ENCODE results near the gene SLC25A47.

The SLC25A47 gene

GRCh38 chr14:100365741-100366140 is 42.6 kb downstream of the SLC25A47 start:
- TF ChIP-seq CTCF (IDR thresholded peaks at IDR 0.05; ENCODE audit: low read depth, low read length, missing control alignments): no peak
- DNase-seq (ENCODE audit: low read depth): no peak
- no peak overlapping the region for H3K4me3 ChIP-seq (ENCODE audit: low read depth, low read length)

GRCh38 chr14:100369019-100369418 is 45.9 kb downstream of the SLC25A47 start:
- H3K4me3 ChIP-seq (ENCODE audit: low read depth, low read length): no peak overlapping the region
- no peak for DNase-seq (ENCODE audit: low read depth)
- no peak for TF ChIP-seq CTCF (IDR thresholded peaks at IDR 0.05; ENCODE audit: low read depth, low read length, missing control alignments)

GRCh38 chr14:100370003-100370402 is 46.9 kb downstream of the SLC25A47 start:
- no peak for TF ChIP-seq CTCF (IDR thresholded peaks at IDR 0.05; ENCODE audit: low read depth, low read length, missing control alignments)
- no peak overlapping the region for H3K4me3 ChIP-seq (ENCODE audit: low read depth, low read length)
- DNase-seq (ENCODE audit: low read depth): no peak

GRCh38 chr14:100371773-100372172 is 48.6 kb downstream of the SLC25A47 start:
- no peak for DNase-seq (ENCODE audit: low read depth)
- H3K4me3 ChIP-seq (ENCODE audit: low read depth, low read length): no peak overlapping the region
- no peak for TF ChIP-seq CTCF (IDR thresholded peaks at IDR 0.05; ENCODE audit: low read depth, low read length, missing control alignments)

- no peak overlapping the region; the same call in 1 of the 2 replicates for H3K4me3 ChIP-seq (ENCODE audit: low read depth, low read length)
- no peak for DNase-seq (ENCODE audit: low read depth)
- no peak for TF ChIP-seq CTCF (IDR thresholded peaks at IDR 0.05; ENCODE audit: low read depth, low read length, missing control alignments)
Measured at GRCh38 chr14:100372357-100373048, 49.4 kb downstream of the SLC25A47 start.

GRCh38 chr14:100374270-100374669 is 51.1 kb downstream of the SLC25A47 start:
- peak overlapping the region; percentile 80 for H3K4me3 ChIP-seq (ENCODE audit: low read depth, low read length)
- no peak for TF ChIP-seq CTCF (IDR thresholded peaks at IDR 0.05; ENCODE audit: low read depth, low read length, missing control alignments)
- peak; percentile 27 for DNase-seq (ENCODE audit: low read depth)

- no peak for TF ChIP-seq CTCF (IDR thresholded peaks at IDR 0.05; ENCODE audit: low read depth, low read length, missing control alignments)
Measured at GRCh38 chr14:100374876-100375265, 51.7 kb downstream of the SLC25A47 start.

More at GRCh38 chr14:100374876-100375265, 51.7 kb downstream of the SLC25A47 start:
- DNase-seq (ENCODE audit: low read depth): no peak
- H3K4me3 ChIP-seq (ENCODE audit: low read depth, low read length): peak overlapping the region; percentile 80
